Retinal pigment epithelial cell (primary cell): Measurements from ENCODE around the gene ENTR1.

Experiments
- DNase-seq: peaks from one replicate; pipeline ENCODE4 v3.0.0-alpha.2; 2010; ENCODE audit warnings: low read depth
- H3K4me3 ChIP-seq: 2 replicates; pipeline ENCODE4 v1.5.1; 2011; ENCODE audit warnings: mild to moderate bottlenecking, low read length, control low read depth, moderate library complexity
- TF ChIP-seq, protein P1 (sequence below): conservative IDR thresholded peaks from 2 replicates; pipeline ENCODE4 v1.5.1; 2011; ENCODE audit warnings: low read depth, low read length, control low read depth, inconsistent platforms

ENTR1 gene

DNA sequence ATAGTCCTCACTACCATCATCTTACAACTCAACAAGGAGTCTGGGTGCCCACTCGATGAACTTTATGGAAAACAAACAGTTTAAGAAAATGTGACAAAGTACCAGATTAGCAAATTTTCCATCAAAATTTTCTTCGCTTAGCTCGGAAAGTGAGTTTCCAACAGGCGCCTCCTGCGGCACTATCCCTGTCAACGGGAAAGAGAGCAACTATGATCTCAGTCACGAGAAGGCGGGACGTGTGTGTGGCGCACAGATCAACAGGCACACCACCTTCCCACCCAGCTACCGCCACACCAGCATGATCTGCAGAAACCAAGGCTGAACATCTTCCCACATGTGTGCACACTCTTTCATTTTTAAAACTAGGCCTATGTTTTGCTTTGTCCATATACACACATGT, 42.9 kb upstream of the ENTR1 start:
- TF ChIP-seq, protein P1, sequence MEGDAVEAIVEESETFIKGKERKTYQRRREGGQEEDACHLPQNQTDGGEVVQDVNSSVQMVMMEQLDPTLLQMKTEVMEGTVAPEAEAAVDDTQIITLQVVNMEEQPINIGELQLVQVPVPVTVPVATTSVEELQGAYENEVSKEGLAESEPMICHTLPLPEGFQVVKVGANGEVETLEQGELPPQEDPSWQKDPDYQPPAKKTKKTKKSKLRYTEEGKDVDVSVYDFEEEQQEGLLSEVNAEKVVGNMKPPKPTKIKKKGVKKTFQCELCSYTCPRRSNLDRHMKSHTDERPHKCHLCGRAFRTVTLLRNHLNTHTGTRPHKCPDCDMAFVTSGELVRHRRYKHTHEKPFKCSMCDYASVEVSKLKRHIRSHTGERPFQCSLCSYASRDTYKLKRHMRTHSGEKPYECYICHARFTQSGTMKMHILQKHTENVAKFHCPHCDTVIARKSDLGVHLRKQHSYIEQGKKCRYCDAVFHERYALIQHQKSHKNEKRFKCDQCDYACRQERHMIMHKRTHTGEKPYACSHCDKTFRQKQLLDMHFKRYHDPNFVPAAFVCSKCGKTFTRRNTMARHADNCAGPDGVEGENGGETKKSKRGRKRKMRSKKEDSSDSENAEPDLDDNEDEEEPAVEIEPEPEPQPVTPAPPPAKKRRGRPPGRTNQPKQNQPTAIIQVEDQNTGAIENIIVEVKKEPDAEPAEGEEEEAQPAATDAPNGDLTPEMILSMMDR, result no peak
- no peak overlapping the region for H3K4me3 ChIP-seq
- no peak for DNase-seq

DNA sequence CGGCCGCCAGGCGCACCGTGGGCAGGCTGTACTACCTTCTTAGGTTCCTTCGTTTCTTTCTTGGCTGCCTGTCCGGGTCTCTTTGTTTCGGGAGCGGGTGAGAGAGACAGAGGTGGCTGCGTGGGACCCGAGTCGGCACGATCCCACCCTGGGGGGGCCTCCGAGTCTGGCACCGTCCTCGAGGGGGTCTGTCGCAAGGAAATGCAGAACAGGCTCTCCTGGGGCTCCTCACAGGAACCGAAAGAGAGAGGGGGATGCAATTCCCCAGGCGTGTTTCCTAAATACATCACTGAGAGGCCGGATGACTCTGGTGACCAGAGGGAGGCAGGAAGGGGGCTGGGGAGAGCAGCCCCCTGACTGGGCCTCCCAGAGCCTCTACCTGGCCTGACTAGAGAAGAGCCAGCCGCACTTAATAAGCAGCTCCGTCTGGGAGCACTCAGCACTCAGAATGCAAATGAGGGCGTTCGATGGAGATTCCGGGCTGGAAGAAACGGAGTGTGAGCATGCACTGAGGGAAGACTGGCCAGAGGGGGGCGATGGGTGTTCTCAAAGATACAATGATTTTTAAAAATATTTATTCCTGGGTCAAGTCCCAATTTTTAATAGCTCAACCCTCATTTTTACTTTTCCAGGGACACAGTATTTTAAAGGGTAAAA, 40.9 kb upstream of the ENTR1 start:
- H3K4me3 ChIP-seq, result no peak overlapping the region
- TF ChIP-seq, protein P1, result peak; percentile 10
- DNase-seq, result no peak

DNA sequence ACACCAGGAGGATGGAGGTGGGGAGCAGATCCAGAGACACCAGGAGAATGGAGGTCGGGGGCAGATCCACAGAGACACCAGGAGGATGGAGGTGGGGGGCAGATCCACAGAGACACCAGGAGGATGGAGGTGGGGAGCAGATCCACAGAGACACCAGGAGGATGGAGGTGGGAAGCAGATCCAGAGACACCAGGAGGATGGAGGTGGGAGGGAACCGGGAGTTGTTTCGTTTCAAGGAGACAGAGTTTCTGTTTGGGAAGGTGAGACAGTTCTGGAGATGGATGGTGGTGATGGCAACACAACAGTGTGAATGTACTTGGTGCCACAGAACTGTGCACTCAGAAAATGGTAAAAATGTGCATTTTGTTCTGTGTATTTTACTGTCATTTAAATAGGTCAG, 38.2 kb upstream of the ENTR1 start:
- H3K4me3 ChIP-seq, result no peak overlapping the region
- TF ChIP-seq, protein P1, result no peak
- no peak for DNase-seq

DNA sequence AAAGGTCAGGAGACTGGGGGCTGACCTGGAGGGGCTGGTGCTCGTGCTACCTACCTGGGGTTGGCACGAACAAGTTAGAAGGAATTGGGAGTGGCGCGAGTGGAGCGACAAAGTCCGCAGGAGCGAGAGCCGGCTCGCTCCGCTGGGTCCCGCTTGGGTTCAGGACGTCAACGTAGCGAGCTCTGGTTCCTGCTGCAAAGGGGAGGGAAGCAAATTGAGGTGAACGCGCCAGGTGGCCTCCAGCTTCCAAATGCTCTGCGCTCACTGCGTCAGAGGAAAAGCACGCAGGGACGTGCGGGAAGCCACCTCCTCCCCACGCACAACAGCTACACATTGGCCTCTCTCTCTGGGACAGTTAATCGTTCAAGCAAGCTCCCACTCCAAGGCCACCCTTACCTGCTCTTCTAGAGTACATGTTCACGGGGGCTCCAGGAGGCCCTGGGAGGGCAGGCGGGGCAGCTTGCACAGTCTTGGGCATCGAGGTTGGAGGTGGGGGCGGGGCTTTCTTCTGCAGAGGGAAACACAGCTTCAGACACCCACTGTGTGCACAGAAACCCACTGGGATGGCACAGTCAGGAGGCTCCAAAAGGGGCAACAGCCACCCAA, 36.9 kb upstream of the ENTR1 start:
- TF ChIP-seq, protein P1, result no peak
- no peak for DNase-seq
- no peak overlapping the region for H3K4me3 ChIP-seq

DNA sequence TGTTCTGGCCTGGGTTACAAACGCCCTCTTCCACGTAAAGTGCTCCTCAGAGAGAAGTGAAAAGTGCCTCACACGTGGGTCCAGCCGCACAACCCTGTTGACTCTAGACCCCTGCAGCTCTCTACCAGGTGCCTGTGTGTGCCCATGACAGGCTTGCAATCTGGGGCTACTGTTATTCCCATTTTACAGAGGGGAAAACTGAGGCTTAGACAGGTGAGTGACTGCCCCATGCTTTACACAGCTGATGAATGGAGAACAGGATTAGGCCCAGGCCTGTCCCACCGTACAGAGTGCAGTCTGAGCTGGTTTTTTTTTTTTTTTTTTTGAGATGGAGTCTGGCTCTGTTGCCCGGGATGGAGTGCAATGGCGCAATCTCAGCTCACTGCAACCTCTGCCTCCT, 35.4 kb upstream of the ENTR1 start:
- TF ChIP-seq, protein P1, result no peak
- no peak overlapping the region for H3K4me3 ChIP-seq
- no peak for DNase-seq

DNA sequence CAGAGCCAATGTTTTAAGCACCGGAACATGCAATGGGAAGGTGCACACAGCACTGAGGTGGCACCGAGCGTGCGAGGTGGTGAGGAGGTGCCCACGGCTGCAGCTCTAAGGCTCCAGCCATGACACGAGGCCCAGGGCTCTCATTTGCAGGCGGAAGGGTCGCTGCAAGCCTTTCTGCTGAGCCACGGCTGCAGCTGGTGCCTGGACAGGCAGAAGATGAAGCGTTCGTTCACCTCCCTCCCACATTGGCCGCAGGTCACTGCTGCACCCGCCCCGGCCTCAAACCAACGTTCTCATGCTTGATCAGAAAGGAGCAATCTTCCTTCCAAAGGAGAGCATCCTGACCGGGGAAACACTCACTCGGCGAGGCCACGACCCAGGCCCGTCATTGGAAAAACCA, 33.7 kb upstream of the ENTR1 start:
- H3K4me3 ChIP-seq, result no peak overlapping the region
- no peak for DNase-seq
- TF ChIP-seq, protein P1, result no peak

DNA sequence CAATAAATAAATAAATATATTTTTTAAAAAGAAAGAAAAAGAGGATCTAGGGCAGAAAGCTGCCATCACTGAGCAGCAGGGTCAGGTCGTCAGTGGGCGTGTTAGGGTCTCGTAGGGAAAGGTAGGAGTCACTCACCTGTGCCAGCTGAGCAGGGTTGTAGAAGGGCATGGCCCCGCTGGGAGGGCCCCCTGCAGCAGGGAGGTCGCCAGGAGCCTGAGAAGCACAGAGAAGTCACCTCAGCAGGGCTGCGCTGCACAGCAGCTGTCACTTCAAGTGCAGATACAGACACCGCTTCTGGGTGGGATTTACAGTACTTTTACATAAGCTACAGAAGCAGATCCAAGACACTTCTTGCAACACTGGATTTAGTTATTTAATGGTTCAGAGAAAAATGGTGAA, 33.3 kb upstream of the ENTR1 start:
- no peak overlapping the region for H3K4me3 ChIP-seq
- TF ChIP-seq, protein P1, result no peak
- no peak for DNase-seq
